Thyroid gland (tissue), 4 donors: ENCODE results near the gene PAK1. TPM values are rescaled to one million over a fixed set of nuclear protein-coding genes. Genes with fewer than 3 reads are reported as not detected.
A peak's percentile ranks its signal among the peaks of the same experiment; 100 is the strongest.

Experiments used
- DNase-seq, 2 donors: peaks; one replicate each; pipeline ENCODE4 v3.0.0-alpha.2; 2019
- H3K27ac ChIP-seq, 3 donors: fragments of 200-600 bp; sonication (generic); 1 replicate in 2 of 3; 2 replicates in 1 of 3; pipeline ENCODE4 v1.5.1; 2016 to 2019; ENCODE audit warnings: mild to moderate bottlenecking in 1 of 3, moderate library complexity in 1 of 3
- H3K27me3 ChIP-seq: fragments of 200-600 bp; sonication (generic); one replicate; pipeline ENCODE4 v1.5.1; 2019
- H3K36me3 ChIP-seq, 2 donors: fragments of 200-600 bp; sonication (generic); one replicate each; pipeline ENCODE4 v1.5.1; 2016 to 2019
- H3K4me1 ChIP-seq, 2 donors: fragments of 200-600 bp; sonication (generic); one replicate each; pipeline ENCODE4 v1.5.1; 2017 to 2019
- H3K4me3 ChIP-seq, 3 donors: fragments of 200-600 bp; sonication (generic); replicated peaks in 1 of 3; 1 replicate in 2 of 3; 2 replicates in 1 of 3; pipeline ENCODE4 v1.5.1; 2016; ENCODE audit warnings: mild to moderate bottlenecking in 1 of 3
- H3K9me3 ChIP-seq: fragments of 200-600 bp; sonication (generic); one replicate; pipeline ENCODE4 v1.5.1; 2017
- CTCF ChIP-seq, 6 experiments: fragments of 200-600 bp in 3 of 6; fragments of 450-650 bp in 3 of 6; sonication (generic) in 3 of 6; IDR thresholded peaks; one replicate each; pipeline ENCODE4 v1.5.1; 2016 to 2019; ENCODE audit warnings: antibody characterized with exemption in 6 of 6, mild to moderate bottlenecking in 2 of 6, inconsistent platforms in 1 of 6, moderate library complexity in 1 of 6
- POLR2A ChIP-seq, 2 donors: fragments of 450-650 bp; IDR thresholded peaks; one replicate each; pipeline ENCODE4 v1.6.1; 2017; ENCODE audit warnings: antibody characterized with exemption in 2 of 2, mild to moderate bottlenecking in 2 of 2, moderate library complexity in 1 of 2
- WGBS, 2 donors: methylation state at CpG; one replicate each; pipeline ENCODE4 v1.1.5; 2017; 5-methylcytosine and 5-hydroxymethylcytosine counted together
- intact Hi-C: fragments of 100-400 bp; cut with DNase I; formaldehyde crosslinking; loops from one replicate; pipeline ENCODE4 v1.15.1; 2023
- total RNA-seq, 4 donors: library from RNA; depleted of rRNA; stranded (reverse); fragments of >200 nt; gene quantifications; one replicate each; pipeline ENCODE4 v1.2.3, GENCODE V29; 2016

Gene PAK1
- total RNA-seq, 4 donors from 2014 or later: 47.0 to 110 (median 84.0) TPM

- Histone ChIP-seq H3K9me3 (no peaks in the 10 kb centered on the region), H3K27me3 (no peaks in the 10 kb centered on the region), H3K36me3 (no peaks in the 10 kb centered on the region), H3K4me3 (no peak overlapping the region), H3K27ac (peak overlapping the region; percentile 2 to 14 (median 13)), H3K4me1 (peaks cover 52 to 60% of the 10 kb centered on the region in 2 donors)
- intact Hi-C loops: no loop called here
- peak; percentile 72 to 74 for DNase-seq
- 44 to 46% methylated on average over 3 of the region's 3 CpGs for WGBS, 2 donors
- TF ChIP-seq CTCF (IDR thresholded peaks at IDR 0.05) (no peak), POLR2A (IDR thresholded peaks at IDR 0.05) (no peak)
These were observed 67.5 kb downstream of the PAK1 start for GRCh38 chr11:77406396-77406795.

GRCh38 chr11:77403211-77403610, 70.7 kb downstream of the PAK1 start:
- Histone ChIP-seq H3K4me1 (peaks cover 41 to 42% of the 10 kb centered on the region in 2 donors), H3K36me3 (no peaks in the 10 kb centered on the region), H3K9me3 (no peaks in the 10 kb centered on the region), H3K27me3 (no peaks in the 10 kb centered on the region), H3K4me3 (no peak overlapping the region), H3K27ac (no peak overlapping the region)
- WGBS, 2 donors: 98 to 100% methylated on average over 1 of the region's 1 CpG
- TF ChIP-seq CTCF (IDR thresholded peaks at IDR 0.05): no peak
- no peak for TF ChIP-seq POLR2A (IDR thresholded peaks at IDR 0.05)
- no peak for DNase-seq
- intact Hi-C loops: no loop called here

GRCh38 chr11:77402218-77402556, 71.7 kb downstream of the PAK1 start:
- no peak overlapping the region for H3K4me3 ChIP-seq
- DNase-seq: peak; percentile 24 to 25
- H3K9me3 ChIP-seq: no peaks in the 10 kb centered on the region
- H3K27me3 ChIP-seq: no peaks in the 10 kb centered on the region
- H3K4me1 ChIP-seq: peaks cover 30 to 34% of the 10 kb centered on the region in 2 donors
- intact Hi-C loops: no loop called here
- TF ChIP-seq POLR2A (IDR thresholded peaks at IDR 0.05) (no peak), CTCF (IDR thresholded peaks at IDR 0.05) (no peak)
- WGBS, 2 donors: 64 to 69% methylated on average over 3 of the region's 3 CpGs
- H3K36me3 ChIP-seq: no peaks in the 10 kb centered on the region
- peak overlapping the region; percentile 16 to 40 (median 35) for H3K27ac ChIP-seq

GRCh38 chr11:77401486-77402217, 72.2 kb downstream of the PAK1 start:
- peaks cover 28 to 31% of the 10 kb centered on the region in 2 donors for H3K4me1 ChIP-seq
- no peaks in the 10 kb centered on the region for H3K27me3 ChIP-seq
- intact Hi-C loops: no loop called here
- DNase-seq: peak; percentile 16 to 18
- no peaks in the 10 kb centered on the region for H3K9me3 ChIP-seq
- peak overlapping the region; percentile 16 to 40 (median 35) for H3K27ac ChIP-seq
- WGBS, 2 donors: 85% methylated on average over 2 of the region's 2 CpGs
- no peaks in the 10 kb centered on the region for H3K36me3 ChIP-seq
- TF ChIP-seq CTCF (IDR thresholded peaks at IDR 0.05) (no peak), POLR2A (IDR thresholded peaks at IDR 0.05) (no peak)
- no peak overlapping the region for H3K4me3 ChIP-seq

GRCh38 chr11:77400775-77401449, 73.0 kb downstream of the PAK1 start:
- Histone ChIP-seq H3K4me1 (peaks cover 22 to 25% of the 10 kb centered on the region in 2 donors), H3K36me3 (no peaks in the 10 kb centered on the region), H3K27me3 (no peaks in the 10 kb centered on the region), H3K4me3 (no peak overlapping the region), H3K9me3 (no peaks in the 10 kb centered on the region), H3K27ac (peak overlapping the region in 2 of 3 donors; percentile 35 to 40)
- intact Hi-C loops: no loop called here
- DNase-seq: peak in 1 of 2 donors; percentile 22
- 69 to 81% methylated on average over 5 of the region's 5 CpGs for WGBS, 2 donors
- TF ChIP-seq CTCF (IDR thresholded peaks at IDR 0.05): peak in 2 of 6 experiments; percentile 21 to 22
- TF ChIP-seq POLR2A (IDR thresholded peaks at IDR 0.05): no peak
